ENCODE data around the gene EMC8.

Gene EMC8

GRCh38 chr16:85781695-85782370 lies 17.5 kb downstream of the EMC8 start:
- TF ChIP-seq, protein P1, sequence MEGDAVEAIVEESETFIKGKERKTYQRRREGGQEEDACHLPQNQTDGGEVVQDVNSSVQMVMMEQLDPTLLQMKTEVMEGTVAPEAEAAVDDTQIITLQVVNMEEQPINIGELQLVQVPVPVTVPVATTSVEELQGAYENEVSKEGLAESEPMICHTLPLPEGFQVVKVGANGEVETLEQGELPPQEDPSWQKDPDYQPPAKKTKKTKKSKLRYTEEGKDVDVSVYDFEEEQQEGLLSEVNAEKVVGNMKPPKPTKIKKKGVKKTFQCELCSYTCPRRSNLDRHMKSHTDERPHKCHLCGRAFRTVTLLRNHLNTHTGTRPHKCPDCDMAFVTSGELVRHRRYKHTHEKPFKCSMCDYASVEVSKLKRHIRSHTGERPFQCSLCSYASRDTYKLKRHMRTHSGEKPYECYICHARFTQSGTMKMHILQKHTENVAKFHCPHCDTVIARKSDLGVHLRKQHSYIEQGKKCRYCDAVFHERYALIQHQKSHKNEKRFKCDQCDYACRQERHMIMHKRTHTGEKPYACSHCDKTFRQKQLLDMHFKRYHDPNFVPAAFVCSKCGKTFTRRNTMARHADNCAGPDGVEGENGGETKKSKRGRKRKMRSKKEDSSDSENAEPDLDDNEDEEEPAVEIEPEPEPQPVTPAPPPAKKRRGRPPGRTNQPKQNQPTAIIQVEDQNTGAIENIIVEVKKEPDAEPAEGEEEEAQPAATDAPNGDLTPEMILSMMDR (IDR thresholded peaks at IDR 0.05; ENCODE audit: extremely low read depth, insufficient read depth, missing control alignments) = no peak
- no peak for DNase-seq (ENCODE audit: low spot score)
- in situ Hi-C loops (cut with MboI; ENCODE audit: low pct_unique_long_range_greater_than_20kb, low sequenced_read_pairs, unreplicated experiment) = no loop called here

GRCh38 chr16:85781156-85781555 lies 18.2 kb downstream of the EMC8 start:
- TF ChIP-seq, protein P1 (IDR thresholded peaks at IDR 0.05; ENCODE audit: extremely low read depth, insufficient read depth, missing control alignments) = no peak
- in situ Hi-C loops (cut with MboI; ENCODE audit: low pct_unique_long_range_greater_than_20kb, low sequenced_read_pairs, unreplicated experiment) = no loop called here
- no peak for DNase-seq (ENCODE audit: low spot score)

DNA sequence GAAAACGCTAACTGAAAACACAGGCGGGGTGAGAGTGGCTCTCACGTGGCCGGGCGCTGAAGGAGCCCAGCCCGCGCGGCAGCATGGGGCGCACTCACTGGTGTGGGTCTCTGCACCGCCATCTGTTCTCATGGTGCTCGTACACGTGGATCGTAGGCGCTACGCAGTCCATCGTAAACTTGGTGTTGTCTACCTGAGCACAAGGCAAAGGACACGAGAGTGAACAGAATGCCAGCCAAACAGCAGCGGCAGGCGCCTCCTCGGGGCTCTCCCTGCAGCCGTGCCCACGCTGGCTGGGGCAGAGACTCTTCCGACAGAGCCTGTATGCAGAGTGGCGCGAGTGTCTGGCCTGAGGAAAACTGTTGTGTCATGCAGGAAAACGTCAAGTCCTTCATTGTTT lies 19.1 kb downstream of the EMC8 start:
- in situ Hi-C loops (cut with MboI; ENCODE audit: low pct_unique_long_range_greater_than_20kb, low sequenced_read_pairs, unreplicated experiment) = no loop called here
- TF ChIP-seq, protein P1 (IDR thresholded peaks at IDR 0.05; ENCODE audit: extremely low read depth, insufficient read depth, missing control alignments) = no peak
- no peak for DNase-seq (ENCODE audit: low spot score)

GRCh38 chr16:85778873-85779272 lies 20.5 kb downstream of the EMC8 start:
- in situ Hi-C loops (cut with MboI; ENCODE audit: low pct_unique_long_range_greater_than_20kb, low sequenced_read_pairs, unreplicated experiment) = no loop called here
- TF ChIP-seq, protein P1 (IDR thresholded peaks at IDR 0.05; ENCODE audit: extremely low read depth, insufficient read depth, missing control alignments) = no peak
- no peak for DNase-seq (ENCODE audit: low spot score)

- TF ChIP-seq, protein P1 (IDR thresholded peaks at IDR 0.05; ENCODE audit: extremely low read depth, insufficient read depth, missing control alignments) = no peak
- no peak for DNase-seq (ENCODE audit: low spot score)
- in situ Hi-C loops (cut with MboI; ENCODE audit: low pct_unique_long_range_greater_than_20kb, low sequenced_read_pairs, unreplicated experiment) = no loop called here
Observed at GRCh38 chr16:85777583-85778310, 21.6 kb downstream of the EMC8 start.

DNA sequence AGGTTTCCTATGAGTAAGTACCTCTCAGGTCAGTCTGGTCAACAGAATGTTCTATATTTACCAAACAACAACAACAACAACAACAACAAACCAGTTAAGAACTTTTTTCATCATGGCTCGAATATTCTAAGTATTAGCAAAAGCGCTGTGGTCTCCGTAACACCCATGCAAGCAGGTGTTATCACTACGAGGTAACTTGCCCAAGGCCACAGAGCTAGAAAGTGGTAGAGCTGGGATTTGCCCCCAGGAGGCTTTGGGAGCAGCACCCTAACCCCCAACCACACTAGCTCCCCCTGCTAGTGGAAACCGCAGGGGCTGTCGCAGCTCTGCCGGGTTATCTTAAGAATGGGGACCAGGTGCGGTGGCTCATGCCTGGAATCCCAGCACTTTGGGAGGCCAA lies 24.5 kb downstream of the EMC8 start:
- TF ChIP-seq, protein P1 (IDR thresholded peaks at IDR 0.05; ENCODE audit: extremely low read depth, insufficient read depth, missing control alignments) = no peak
- no peak for DNase-seq (ENCODE audit: low spot score)
- in situ Hi-C loops (cut with MboI; ENCODE audit: low pct_unique_long_range_greater_than_20kb, low sequenced_read_pairs, unreplicated experiment) = no loop called here

All from GM13977 (cell line).